Measurements from ENCODE around the gene CDR2L.

Gene CDR2L

DNA sequence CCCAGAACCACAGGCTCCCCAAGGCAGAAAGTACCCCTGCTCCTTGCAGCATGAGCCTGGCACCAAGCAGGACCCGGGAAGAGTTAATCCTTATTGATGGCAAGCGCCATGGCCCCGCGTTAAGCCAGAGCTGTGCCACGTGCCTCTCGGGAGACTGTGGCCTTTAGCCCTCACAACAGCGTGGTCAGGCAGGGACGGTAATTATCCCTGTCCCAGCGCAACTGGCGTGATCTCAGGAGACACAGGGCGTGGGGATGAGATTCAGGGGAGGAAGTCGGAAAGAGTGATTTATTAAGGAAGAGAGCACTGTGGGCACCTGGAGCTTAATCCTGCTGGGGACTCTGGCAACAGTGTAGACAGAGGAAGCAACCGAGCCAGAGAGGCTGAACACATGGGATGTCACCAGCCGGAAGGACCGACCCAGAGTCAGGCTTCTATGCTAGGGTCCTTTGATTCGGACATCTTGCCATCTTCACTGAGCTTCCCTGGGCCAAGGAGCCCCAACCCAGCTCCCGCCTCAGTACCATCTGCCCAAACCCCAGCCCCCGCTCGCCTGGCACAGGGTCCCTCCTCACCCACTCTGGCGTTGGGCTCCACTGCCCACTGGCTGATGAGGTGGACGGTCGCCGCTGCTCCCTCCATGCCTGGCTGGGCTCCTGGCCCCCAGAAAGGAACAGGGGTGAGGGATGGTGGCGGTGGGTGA lies 34.9 kb upstream of the CDR2L start:
- DNase-seq (ENCODE audit: low read depth), result no peak
- TF ChIP-seq, protein P1, sequence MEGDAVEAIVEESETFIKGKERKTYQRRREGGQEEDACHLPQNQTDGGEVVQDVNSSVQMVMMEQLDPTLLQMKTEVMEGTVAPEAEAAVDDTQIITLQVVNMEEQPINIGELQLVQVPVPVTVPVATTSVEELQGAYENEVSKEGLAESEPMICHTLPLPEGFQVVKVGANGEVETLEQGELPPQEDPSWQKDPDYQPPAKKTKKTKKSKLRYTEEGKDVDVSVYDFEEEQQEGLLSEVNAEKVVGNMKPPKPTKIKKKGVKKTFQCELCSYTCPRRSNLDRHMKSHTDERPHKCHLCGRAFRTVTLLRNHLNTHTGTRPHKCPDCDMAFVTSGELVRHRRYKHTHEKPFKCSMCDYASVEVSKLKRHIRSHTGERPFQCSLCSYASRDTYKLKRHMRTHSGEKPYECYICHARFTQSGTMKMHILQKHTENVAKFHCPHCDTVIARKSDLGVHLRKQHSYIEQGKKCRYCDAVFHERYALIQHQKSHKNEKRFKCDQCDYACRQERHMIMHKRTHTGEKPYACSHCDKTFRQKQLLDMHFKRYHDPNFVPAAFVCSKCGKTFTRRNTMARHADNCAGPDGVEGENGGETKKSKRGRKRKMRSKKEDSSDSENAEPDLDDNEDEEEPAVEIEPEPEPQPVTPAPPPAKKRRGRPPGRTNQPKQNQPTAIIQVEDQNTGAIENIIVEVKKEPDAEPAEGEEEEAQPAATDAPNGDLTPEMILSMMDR (IDR thresholded peaks at IDR 0.05; ENCODE audit: low read length, missing control alignments), result no peak
- no peak overlapping the region for H3K4me3 ChIP-seq (replicated peaks; ENCODE audit: low read depth, low read length)

DNA sequence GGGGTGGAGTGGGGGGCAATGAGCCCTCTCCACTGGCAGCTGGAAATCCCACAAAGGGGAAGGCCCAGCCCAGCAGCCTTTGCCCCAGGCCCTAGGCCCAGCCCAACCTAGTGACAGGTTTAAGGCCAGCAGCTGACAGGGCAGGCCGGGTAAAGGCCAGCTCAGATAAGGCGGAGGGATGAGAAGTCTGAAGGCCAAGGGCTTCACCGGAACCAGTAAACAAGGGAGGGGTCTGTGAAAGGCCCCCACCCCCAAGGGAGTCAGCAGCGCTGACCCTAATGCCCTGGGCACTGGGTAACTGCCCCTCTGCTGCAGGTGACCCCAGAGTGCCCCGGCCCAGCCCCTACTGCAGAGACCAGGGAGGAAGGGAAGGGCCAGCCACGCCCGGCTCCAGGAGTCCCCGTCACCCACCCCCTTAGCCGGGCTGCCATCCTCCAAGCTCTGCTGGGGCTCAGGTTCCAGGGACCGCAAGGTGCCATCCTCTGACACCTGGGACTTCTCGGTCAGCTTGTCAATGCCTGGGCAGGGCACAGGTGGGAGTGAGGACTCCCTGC lies 34.2 kb upstream of the CDR2L start:
- H3K4me3 ChIP-seq (replicated peaks; ENCODE audit: low read depth, low read length), result no peak overlapping the region
- DNase-seq (ENCODE audit: low read depth), result no peak
- TF ChIP-seq, protein P1 (IDR thresholded peaks at IDR 0.05; ENCODE audit: low read length, missing control alignments), result no peak

DNA sequence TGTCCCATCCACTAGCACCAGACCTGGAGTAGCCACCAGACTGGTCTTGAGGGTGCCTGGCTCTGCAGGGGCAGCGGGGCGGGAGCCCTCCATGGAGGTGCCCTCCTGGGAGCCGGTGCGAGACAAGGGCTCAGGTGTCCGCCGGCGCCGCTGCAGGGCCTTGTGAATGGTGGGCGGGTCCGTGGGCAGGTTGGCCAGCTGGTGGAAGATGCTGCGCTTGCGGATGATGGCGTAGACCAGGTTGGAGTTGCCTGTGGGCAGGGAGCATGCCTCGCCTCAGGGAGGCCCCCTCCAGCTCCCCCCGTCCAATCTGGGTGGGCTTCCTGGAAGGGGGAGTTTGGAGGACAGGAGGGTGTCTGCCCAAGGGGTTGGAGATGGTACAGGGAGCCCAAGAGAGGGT lies 33.3 kb upstream of the CDR2L start:
- DNase-seq (ENCODE audit: low read depth), result no peak
- TF ChIP-seq, protein P1 (IDR thresholded peaks at IDR 0.05; ENCODE audit: low read length, missing control alignments), result no peak
- no peak overlapping the region for H3K4me3 ChIP-seq (replicated peaks; ENCODE audit: low read depth, low read length)

DNA sequence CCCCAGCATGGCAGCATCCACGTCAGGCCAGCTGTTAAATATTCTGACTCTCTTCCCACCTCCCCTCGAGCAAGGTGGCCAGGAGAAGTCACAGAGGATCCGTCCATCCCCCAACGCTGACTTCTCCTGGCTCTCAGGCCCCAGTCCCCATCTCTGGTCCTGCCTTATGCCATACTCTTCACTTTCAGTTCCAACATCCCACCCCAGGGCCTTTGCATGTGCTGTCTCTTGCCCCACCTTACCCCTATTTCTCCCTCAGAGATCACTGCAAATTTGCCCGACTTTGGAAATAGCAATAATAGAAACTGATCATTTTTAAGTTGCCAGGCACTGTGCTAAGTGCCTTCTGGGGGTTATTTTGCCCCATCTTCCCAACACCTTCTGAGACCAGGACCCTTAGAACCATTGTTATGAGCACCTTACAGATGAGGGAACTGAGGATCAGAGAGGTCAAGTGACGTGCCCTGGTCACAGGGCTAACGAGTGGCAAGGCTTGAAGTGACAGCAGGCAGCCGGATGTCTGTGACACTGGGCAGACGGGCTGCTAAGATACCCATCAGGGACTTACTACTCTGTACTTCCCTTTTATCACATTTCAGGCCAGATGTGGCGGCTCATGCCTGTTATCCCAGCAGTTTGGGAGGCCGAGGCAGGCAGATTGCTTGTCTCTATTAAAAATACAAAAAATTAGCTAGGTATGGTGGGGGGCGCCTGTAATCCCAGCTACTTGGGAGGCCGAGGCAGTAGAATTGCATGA lies 32.6 kb upstream of the CDR2L start:
- no peak overlapping the region for H3K4me3 ChIP-seq (replicated peaks; ENCODE audit: low read depth, low read length)
- TF ChIP-seq, protein P1 (IDR thresholded peaks at IDR 0.05; ENCODE audit: low read length, missing control alignments), result no peak
- no peak for DNase-seq (ENCODE audit: low read depth)

DNA sequence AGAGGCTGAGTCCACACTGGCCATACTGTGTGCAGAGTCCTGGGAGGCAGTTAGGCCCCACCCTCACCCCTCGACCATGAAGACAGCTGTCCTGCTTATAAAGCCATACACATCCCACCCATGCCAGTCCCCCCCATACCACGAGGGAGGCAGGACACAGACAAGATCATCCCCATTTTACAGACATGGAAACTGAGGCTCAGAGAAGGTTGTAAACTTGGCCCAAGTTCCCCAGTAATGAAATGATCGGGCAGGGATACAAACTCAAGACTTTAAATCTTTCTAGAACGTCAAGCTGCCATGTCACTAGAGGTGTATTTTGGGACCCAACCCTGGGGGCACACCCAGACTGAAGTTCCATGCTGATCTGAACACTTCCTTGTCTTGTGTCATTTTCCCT lies 31.3 kb upstream of the CDR2L start:
- TF ChIP-seq, protein P1 (IDR thresholded peaks at IDR 0.05; ENCODE audit: low read length, missing control alignments), result no peak

DNA sequence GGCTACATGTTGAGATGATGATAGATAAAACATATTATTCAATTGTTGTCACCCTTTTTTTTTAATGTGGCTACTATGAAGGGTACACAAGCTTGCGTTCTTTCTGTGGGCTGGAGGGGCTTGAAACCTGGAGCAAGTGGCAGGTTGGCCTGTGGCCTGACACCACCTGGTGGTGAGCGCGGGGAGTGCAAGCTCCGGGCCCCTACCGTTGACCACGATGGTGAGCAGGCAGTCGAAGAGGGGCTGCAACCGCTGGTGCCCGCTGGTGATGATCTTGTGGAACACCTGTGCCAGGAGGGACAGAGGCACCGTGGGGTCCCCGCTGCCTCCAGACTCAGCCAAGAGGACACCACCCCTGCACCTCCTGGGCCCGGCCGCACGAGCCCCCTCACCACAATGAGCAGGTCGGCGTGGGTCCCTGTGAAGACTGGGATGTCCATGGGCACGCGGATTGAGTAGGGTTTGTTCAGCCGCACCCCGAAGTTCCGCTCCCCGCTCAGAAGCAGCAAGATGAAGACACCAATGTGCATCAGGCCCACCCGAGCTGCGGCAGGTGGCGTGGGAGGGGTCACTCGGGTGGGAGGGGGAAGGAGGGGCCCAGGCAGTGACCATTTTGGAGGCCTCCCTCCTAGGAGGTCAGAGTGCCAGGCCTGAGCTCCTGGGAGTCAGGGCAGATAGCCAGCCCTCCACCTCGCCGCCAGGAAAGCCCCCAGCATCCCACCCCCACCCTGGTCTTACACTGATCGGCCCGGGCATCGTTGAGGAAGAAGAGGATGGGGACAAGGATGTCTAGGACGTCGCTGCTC lies 29.3 kb upstream of the CDR2L start:
- H3K4me3 ChIP-seq (replicated peaks; ENCODE audit: low read depth, low read length), result no peak overlapping the region
- peak; percentile 57 for DNase-seq (ENCODE audit: low read depth)
- TF ChIP-seq, protein P1 (IDR thresholded peaks at IDR 0.05; ENCODE audit: low read length, missing control alignments), result peak; percentile 88

More for the DNA sequence above, 31.3 kb upstream of the CDR2L start:
- H3K4me3 ChIP-seq (replicated peaks; ENCODE audit: low read depth, low read length), result no peak overlapping the region
- DNase-seq (ENCODE audit: low read depth), result no peak

Measured in fibroblast of pulmonary artery (primary cell).